Measurements from ENCODE around the gene CHST15.

DNA sequence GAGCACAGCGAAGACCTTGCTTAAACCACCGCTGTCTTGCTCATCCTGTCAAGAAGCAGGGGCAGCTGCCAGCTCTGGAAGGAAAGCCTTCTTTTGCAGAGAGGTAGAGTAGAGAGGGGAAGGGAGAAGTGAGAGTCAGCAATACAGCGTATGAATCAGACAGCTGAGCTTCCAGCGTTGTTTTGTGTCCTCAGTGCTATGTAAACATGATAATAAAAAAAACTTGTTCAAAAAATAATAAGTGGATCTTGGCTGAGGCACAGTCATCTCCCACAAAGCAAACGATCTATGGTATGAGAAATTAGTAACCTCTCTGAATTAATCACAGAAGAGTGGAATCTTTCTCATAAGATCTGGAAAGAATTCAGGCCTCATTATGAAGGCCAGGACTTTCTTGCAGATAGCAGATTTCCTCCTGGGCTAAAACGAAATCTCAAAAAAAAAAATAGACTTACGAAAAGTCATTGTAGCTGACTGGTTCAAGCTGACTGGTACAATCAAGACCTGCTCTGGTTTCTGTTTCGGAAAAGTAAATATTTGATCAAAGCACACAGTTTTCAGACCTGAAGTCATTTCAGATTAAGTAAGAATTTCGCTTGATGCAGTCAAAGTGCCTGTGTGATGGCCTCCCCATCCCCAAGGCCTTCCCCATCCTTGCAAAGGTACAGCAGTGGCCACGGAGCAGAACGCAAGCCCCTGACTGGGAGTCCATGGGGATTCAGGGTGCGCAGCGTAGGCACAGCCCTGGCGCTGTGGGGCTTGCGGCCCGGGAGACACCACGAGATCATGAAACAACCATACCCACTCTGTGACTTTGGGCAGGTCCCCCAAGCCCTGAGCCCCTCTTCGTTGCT is 29.4 kb downstream of the CHST15 start:
- TF ChIP-seq GATA3 (IDR thresholded peaks at IDR 0.05; ENCODE audit: low read depth, low read length): no peak
- TF ChIP-seq GATA2 (IDR thresholded peaks at IDR 0.05; ENCODE audit: low read depth, low read length): no peak
